ENCODE data around the gene PRPF6. TPM values are rescaled to one million over a fixed set of nuclear protein-coding genes. Genes with fewer than 3 reads are reported as not detected.

The PRPF6 gene
- total and polyA plus RNA-seq, 2 of the 13 experiments (the other 11 are each of a cell fraction or from before 2014, with no cell fraction given): 63.7 to 101 TPM

DNA sequence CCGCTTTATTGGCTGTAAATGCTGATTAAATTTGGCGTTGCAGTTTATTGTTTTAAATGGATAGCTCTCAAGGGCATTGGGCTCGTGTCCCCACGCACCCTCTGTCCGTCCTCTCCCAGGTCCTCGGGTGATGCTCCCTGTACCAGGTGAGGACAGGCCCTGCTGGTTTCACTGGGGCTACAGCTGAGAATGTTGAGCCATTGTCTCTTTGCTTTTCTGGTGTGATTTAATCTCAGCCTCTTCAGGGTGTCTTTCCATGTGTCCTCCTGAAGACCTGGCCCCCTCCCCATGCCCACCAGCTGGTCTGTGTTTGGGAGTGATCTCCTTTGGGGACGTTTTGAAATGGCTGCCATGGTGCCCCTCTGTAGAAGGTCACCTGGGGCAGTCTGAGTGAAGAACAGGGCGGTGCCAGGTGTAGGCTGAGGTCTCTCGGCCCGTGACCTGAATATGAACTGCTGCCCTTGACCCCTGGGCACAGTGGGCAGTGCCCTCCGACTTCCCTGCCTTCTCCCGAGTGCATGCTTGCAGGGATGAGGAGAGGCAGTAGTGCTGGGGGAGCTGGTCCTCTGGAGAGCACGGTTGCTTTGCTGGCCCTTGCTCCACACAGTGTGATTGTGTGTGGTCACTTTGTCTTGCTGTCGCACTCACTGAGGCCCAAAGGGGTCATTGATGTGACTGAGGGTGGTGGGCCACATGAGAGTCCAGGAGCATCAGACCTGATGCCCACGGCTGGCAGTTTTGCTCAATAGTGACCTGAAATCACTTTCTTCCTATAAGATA, 42.6 kb downstream of the PRPF6 start (continued):
- TF ChIP-seq, protein P1, sequence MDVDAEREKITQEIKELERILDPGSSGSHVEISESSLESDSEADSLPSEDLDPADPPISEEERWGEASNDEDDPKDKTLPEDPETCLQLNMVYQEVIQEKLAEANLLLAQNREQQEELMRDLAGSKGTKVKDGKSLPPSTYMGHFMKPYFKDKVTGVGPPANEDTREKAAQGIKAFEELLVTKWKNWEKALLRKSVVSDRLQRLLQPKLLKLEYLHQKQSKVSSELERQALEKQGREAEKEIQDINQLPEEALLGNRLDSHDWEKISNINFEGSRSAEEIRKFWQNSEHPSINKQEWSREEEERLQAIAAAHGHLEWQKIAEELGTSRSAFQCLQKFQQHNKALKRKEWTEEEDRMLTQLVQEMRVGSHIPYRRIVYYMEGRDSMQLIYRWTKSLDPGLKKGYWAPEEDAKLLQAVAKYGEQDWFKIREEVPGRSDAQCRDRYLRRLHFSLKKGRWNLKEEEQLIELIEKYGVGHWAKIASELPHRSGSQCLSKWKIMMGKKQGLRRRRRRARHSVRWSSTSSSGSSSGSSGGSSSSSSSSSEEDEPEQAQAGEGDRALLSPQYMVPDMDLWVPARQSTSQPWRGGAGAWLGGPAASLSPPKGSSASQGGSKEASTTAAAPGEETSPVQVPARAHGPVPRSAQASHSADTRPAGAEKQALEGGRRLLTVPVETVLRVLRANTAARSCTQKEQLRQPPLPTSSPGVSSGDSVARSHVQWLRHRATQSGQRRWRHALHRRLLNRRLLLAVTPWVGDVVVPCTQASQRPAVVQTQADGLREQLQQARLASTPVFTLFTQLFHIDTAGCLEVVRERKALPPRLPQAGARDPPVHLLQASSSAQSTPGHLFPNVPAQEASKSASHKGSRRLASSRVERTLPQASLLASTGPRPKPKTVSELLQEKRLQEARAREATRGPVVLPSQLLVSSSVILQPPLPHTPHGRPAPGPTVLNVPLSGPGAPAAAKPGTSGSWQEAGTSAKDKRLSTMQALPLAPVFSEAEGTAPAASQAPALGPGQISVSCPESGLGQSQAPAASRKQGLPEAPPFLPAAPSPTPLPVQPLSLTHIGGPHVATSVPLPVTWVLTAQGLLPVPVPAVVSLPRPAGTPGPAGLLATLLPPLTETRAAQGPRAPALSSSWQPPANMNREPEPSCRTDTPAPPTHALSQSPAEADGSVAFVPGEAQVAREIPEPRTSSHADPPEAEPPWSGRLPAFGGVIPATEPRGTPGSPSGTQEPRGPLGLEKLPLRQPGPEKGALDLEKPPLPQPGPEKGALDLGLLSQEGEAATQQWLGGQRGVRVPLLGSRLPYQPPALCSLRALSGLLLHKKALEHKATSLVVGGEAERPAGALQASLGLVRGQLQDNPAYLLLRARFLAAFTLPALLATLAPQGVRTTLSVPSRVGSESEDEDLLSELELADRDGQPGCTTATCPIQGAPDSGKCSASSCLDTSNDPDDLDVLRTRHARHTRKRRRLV (CRISPR knock-in tag; IDR thresholded peaks at IDR 0.05): peak; percentile 87; the same call in 1 of the 2 replicates
- TF ChIP-seq ZNF607 (CRISPR knock-in tag; IDR thresholded peaks at IDR 0.05; ENCODE audit: borderline replicate concordance) (no peak), ZNF350 (CRISPR knock-in tag; IDR thresholded peaks at IDR 0.05; ENCODE audit: borderline replicate concordance, low read depth) (no peak), NCOA1 (CRISPR knock-in tag; IDR thresholded peaks at IDR 0.05) (no peak), ZMYM2 (CRISPR knock-in tag; IDR thresholded peaks at IDR 0.05) (no peak), LCORL (IDR thresholded peaks at IDR 0.05) (no peak), LCORL (CRISPR knock-in tag; IDR thresholded peaks at IDR 0.05) (no peak), HIVEP1 (CRISPR knock-in tag; IDR thresholded peaks at IDR 0.05) (peak; percentile 75; the same call in 1 of the 2 replicates), ZFY (CRISPR knock-in tag; IDR thresholded peaks at IDR 0.05) (no peak; the same call in 1 of the 2 replicates), SRSF1 (optimal IDR thresholded peaks at IDR 0.05; ENCODE audit: low read depth, low read length) (peak; percentile 77), ZNF672 (CRISPR knock-in tag; IDR thresholded peaks at IDR 0.05) (no peak), ZNF230 (CRISPR knock-in tag; IDR thresholded peaks at IDR 0.05) (no peak), JARID2 (CRISPR knock-in tag; IDR thresholded peaks at IDR 0.05; ENCODE audit: insufficient replicate concordance) (no peak), ZNF737 (CRISPR knock-in tag; IDR thresholded peaks at IDR 0.05; ENCODE audit: borderline replicate concordance) (0 out of 2 replicates have a peak, but pooled peaks have one; percentile 33), ZNF510 (CRISPR knock-in tag; IDR thresholded peaks at IDR 0.05; ENCODE audit: low read depth) (no peak)
- TF ChIP-seq, protein P2, sequence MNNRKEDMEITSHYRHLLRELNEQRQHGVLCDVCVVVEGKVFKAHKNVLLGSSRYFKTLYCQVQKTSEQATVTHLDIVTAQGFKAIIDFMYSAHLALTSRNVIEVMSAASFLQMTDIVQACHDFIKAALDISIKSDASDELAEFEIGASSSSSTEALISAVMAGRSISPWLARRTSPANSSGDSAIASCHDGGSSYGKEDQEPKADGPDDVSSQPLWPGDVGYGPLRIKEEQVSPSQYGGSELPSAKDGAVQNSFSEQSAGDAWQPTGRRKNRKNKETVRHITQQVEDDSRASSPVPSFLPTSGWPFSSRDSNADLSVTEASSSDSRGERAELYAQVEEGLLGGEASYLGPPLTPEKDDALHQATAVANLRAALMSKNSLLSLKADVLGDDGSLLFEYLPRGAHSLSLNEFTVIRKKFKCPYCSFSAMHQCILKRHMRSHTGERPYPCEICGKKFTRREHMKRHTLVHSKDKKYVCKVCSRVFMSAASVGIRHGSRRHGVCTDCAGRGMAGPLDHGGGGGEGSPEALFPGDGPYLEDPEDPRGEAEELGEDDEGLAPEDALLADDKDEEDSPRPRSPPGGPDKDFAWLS (CRISPR knock-in tag; IDR thresholded peaks at IDR 0.05; ENCODE audit: borderline replicate concordance): no peak
- TF ChIP-seq, protein P3, sequence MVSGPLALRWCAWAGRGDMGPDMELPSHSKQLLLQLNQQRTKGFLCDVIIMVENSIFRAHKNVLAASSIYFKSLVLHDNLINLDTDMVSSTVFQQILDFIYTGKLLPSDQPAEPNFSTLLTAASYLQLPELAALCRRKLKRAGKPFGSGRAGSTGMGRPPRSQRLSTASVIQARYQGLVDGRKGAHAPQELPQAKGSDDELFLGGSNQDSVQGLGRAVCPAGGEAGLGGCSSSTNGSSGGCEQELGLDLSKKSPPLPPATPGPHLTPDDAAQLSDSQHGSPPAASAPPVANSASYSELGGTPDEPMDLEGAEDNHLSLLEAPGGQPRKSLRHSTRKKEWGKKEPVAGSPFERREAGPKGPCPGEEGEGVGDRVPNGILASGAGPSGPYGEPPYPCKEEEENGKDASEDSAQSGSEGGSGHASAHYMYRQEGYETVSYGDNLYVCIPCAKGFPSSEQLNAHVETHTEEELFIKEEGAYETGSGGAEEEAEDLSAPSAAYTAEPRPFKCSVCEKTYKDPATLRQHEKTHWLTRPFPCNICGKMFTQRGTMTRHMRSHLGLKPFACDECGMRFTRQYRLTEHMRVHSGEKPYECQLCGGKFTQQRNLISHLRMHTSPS (CRISPR knock-in tag; IDR thresholded peaks at IDR 0.05; ENCODE audit: low read depth): peak; percentile 97
- TF ChIP-seq, protein P4, sequence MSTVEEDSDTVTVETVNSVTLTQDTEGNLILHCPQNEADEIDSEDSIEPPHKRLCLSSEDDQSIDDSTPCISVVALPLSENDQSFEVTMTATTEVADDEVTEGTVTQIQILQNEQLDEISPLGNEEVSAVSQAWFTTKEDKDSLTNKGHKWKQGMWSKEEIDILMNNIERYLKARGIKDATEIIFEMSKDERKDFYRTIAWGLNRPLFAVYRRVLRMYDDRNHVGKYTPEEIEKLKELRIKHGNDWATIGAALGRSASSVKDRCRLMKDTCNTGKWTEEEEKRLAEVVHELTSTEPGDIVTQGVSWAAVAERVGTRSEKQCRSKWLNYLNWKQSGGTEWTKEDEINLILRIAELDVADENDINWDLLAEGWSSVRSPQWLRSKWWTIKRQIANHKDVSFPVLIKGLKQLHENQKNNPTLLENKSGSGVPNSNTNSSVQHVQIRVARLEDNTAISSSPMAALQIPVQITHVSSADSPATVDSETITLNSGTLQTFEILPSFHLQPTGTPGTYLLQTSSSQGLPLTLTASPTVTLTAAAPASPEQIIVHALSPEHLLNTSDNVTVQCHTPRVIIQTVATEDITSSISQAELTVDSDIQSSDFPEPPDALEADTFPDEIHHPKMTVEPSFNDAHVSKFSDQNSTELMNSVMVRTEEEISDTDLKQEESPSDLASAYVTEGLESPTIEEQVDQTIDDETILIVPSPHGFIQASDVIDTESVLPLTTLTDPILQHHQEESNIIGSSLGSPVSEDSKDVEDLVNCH (CRISPR knock-in tag; IDR thresholded peaks at IDR 0.05): no peak

Data from HepG2 (cell line).